ENCODE measurements around the gene HEATR3.

The HEATR3 gene

DNA sequence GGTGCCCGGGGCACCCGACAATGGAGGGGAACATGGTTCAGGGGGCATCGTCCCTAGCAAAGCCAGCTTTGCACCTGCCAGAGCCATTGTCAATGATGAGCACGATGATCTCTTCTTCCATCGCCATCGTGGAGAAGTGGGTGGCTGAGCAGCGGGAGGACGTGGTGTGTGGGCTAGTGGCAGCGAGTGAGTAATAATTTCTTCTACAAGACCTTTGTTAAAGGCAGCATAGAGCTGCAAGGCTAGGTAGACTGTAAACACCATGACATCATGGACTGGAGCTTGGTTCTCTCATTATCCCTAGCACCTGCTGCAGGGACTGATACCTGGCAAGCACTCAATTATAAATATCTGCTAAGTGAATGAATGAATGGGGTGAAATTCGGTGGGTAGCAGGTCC is 6.7 kb upstream of the HEATR3 start:
- no peak for DNase-seq

DNA sequence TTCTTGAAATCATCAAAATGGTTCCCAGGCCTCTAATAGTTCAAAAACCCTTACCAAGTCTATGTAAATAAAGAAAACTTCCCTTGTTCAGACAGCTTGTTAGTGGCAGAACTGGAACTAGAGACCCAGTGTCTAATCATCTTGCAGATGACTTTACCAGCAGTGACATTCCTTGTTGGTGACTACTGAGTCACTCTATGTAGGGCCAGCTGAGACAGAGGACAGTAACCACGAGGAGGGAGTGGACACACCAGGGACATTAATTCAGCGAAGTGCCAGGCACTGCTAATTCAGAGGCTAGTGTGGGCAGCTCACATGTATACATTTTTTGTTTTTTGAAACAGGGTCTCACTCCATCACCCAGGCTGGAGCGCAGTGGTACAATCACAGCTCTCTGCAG is 6.1 kb upstream of the HEATR3 start:
- DNase-seq, result no peak

DNA sequence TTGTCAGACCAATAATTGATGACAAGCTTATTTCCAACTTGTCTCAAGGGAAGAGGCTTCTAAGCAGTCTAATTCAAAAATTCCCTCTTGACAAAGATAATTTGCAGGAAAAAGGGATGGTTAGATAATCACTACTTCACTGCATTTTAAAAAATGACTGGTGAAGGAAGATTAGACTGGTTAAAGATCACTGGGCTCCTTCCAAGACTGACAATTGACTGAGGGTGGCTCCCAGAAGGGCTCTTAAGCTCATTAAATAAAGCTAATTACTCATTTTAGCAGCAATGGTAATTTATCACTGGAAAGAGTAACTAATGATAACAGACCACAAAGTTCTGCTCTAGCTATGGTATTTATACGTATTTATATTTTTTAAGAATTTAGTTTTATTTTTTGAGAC is 4.4 kb upstream of the HEATR3 start:
- DNase-seq, result no peak

DNA sequence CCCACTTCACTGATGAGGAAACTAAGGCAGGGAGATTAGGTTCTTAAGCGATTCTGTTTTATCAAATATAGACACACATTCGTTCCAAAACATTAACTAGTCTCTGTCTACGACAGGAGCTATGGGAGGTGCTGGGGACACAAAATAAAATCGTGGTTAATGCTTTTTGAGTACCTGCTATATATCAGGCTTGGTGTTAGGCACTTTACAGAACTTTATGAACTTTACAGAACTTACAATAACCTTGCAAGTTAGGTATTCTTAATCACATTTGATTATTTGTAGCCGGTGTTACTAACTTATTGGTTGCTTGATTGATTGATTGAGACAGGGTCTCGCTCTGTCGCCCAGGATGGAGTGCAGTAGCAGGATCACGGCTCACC is 538 bp upstream of the HEATR3 start:
- DNase-seq, result no peak

DNA sequence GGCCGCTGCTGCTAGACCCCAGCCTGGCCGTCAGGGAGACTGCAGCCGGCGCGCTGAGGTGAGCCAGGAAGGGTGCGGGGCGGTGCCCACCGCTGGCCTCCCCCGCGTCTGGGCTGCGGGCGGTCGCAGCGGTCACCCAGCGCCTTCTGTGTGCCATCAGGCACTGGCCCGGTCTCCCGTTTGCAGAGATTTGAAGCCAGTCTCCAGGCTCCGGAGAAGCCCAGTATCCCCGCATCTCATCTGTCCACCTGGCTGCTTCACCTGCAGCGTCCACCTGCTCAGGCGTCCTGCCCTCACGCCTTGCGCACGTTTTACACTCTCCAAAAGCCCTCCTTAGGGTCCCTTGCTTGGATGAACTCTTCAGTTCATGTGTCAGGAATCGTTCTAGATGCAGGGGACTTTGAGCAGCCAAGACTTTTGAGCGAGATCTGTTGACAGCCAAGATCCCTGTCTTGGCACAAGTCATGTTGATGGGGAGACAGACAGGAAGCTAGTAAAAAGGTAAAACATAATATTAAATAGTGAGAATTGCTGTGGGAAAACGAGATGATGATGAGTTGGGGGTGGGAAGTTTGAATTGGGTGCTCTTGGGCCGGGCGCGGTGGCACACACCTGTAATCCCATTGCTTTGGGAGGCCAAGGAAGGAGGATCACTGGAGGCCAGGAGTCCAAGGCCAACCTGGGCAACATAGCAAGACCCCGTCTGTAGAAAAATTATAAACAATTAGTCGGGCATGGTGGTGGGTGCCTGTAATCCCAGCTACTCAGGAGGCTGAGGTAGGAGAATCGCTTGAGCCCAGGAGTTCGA is 916 bp downstream of the HEATR3 start:
- no peak for DNase-seq

DNA sequence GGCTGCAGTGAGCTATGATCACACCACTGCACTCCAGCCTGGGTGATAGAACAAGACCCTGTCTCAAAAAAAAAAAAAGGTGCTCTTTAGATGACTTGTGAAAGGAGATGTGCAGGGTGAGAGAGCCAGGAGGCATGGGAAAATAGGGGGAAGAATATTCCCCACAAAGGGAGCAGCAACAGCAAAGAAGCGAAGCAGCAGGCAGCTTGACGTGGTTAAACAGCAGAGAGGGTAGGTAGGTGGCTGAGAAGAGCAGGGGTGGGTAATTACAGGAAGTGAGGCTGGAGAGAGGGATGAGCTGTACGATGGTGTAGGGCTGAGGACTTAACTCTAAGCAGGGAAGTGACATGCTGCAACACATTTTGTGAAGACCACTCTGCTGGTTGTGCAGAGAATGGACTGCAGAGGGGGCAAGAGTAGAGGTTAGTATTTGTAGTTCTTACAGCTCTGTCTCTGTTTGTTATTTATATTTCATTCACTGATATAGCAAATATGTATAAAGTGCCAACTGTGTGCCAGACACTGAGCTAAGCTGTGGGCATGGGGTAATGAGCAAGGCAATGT is 1.6 kb downstream of the HEATR3 start:
- DNase-seq, result no peak

DNA sequence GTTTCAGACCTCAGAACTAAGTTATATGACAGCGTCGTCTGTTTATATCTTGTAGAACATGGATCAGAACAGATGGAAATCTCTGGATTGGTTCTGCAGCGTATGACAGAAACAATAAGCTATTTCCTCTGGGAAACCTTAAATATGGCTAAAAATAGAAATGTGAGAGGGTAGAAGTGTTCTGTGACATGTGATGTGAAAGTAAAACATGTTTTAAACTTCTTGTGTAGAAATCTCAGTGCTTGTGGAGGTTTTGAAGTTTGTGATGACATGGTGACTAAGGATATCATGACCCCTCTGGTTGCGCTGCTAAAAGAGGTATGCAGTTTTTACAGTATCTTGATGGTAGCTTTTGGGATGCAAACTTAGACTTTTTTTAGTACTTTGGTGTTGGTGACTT is 2.8 kb downstream of the HEATR3 start:
- no peak for DNase-seq

DNA sequence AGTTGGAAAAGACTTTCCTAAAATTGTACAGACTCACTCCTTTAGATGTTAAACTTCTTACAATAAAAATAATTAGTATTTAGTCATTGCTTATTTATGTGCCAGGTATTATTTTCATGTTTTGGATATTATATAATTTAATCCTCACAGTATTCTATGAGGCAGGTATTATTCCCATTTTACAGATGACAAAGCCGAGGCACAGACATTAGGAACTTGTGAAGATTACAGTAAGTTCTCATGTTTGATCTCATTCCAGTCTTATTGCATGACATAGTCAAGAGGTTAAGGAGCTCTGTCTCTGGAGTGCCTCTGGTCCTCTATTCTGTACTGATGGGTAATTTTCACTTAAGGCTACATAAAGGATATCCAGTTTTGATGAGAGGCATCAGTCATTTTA is 3.3 kb downstream of the HEATR3 start:
- DNase-seq, result no peak

DNA sequence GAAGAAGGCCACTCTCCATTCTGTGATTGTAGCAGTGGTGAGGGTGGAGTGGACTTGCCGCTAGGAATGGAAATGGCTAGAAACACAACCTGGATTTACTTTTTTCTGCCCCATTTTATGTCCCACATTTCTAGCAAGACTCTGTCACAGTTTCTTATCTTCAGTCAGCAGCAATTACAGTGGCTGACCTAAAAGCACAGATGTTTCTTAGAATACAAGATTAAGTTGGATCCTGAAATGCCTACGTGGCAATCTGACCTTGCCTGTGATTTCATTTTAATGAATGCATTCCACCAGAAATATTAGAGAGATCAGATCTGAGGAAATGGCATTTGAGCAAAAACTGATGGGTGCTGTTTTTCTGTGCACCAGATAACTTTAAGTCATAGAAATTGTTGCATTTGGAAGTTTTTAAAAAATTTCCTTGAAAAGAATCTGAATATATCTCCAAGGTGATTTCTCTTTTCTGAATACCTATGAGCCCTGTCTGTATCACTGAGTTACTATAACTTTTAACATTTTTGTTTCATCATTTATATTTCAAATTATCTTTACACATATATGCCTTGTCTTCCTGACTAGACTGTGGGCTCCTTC is 5.4 kb downstream of the HEATR3 start:
- no peak for DNase-seq

DNA sequence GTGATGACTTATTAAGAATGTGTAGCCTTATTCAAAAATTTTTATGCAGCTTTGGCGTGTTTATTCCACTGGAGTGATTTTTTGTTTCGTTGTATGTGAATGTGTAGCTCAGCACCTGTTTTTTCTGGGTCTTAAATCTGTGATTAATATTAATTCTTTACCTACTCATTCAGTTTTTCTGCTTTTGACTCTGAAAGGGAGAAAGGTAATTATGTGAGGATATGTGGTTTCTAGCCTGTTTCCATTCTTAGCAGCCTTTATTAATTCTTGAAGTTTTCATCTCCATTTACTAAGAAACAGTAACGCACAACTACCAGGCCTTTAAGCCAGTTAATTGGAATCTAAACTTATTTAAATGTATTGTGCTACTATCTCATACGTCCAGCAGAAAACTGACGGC is 7.0 kb downstream of the HEATR3 start:
- DNase-seq, result no peak

DNA sequence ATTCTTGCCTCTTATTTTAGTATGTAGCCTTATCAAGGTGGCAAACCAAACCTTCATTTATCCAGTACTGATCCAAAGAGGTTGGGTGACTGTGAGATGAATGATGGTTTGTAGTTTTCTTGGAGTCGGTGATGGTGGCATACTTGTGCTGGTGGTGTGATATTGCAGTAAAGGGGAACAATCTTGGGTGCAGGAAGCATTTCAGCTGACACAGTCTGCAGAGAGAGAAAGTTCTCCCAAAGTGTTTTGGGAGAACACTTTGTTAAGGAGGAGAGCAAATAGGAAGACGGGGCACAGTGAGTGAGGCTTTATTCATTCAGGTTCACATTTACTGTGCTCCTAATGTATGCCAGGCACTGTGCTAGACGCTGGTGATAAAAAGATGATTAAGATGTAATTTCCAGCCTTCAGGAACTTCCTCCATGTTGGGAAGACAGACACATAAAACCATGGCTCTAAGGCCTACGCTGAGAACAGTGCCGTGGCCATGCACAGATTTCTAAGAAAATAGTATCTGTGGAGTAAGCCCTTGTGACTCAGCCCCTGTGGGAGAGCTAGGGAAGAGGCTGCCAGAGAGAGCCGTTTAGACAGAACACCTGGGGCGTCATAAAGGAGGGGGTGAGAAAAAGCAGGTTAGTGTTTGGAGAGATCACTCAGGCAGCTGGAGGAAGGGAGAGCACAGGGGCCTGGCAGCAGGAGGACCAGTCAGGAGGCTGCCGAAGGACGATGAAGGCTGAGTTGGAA is 13.8 kb downstream of the HEATR3 start:
- no peak for DNase-seq

DNA sequence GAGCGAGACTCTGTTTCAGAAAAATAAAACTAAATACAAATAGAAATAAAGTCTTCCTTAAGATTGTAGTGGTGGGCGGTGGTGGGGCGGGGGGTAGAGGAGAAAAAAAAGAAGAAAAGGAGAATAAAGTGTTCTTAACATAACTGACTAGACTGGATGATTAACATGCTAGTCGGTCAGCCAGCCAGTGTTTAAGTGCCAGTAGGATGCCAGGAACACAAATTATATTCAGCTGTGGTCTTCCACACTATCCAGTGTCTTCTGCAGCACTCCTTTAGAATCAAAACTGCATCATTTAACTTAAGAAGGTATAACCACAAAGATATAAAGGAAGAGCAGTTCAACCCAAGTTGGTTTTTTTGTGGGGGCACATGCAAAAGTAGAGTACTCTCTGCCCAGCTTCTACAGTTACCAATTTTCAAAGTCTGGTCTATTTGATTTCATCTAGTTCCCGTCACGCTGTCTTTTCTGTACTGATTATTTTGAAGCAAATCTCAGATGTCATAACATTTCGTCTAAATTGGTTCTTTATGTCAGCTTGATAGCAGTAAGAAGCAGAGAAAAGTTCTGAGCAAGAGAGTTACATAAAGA is 15.8 kb downstream of the HEATR3 start:
- DNase-seq, result no peak

DNA sequence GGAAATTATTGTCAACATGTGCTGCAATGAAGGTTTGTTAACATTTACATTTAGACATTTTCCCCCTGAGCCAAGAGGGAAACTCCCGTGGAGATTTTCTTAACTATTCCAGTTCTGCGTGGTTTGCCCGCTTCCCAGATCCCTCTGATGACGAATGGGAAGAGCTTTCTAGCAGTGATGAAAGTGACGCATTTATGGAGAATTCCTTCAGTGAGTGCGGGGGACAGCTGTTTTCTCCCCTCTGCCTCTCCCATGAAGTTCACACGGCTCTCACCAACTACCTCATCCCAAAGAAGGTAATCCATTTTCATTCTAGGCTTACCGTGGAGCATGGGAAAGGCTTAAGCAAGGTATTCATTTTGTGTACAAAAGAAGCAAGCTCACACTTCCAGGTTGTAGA is 18.2 kb downstream of the HEATR3 start:
- no peak for DNase-seq

DNA sequence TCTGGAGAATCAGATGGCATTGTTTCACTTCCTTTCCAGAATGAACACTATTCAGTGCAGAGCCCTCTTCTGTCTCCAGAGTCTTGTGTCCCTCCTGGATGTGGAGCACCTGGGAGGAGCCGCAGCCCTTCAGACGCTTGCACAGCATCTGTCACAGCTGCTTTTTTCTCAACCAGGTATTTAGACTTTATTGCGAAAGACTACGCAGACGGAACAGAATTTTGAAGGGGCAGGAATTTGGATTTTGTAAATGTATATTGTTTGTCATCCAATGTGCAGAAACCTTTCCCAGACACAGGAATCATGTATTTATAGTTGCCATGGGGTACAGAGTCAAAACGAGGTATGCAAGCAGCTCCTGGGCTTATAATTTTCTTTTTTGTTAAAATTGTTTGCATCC is 20.4 kb downstream of the HEATR3 start:
- DNase-seq, result no peak

DNA sequence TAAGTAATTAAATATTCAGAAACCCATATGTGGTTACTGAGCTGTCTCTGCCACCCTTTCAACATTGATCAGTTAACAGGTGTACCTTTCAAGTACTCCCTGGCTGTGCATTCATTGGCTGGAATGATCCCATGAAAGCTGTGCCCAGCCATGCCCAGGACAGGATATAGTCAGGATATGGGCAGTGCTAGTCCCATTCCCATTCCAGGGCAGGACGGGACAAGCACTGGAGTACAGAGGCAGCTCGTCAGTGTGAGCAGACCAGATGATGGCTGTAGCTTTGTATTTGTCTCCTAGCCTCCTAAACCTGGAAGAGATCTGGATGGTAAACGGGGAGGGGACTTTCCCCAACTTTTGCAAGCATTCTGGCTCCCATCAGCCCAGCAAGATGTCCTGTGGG is 22.5 kb downstream of the HEATR3 start:
- no peak for DNase-seq

DNA sequence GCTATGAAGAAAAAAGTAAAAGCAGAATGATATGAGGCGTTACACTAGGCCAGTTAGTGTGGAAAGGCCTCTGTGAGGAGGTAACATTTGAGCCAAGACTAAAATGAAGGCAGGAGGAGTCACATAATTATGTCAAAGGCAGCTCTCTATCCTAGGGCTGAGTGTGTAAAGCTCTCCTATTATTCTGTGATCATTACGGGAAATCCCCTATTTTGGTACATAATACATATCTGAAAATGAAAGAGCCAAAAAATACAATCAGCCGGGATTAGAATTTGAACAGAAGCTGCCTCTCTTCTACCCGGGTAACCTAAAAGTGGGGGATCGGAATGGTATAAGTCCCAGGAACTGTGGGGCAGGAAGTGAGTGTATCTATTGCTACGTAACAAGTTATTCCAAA is 27.1 kb downstream of the HEATR3 start:
- DNase-seq, result no peak

DNA sequence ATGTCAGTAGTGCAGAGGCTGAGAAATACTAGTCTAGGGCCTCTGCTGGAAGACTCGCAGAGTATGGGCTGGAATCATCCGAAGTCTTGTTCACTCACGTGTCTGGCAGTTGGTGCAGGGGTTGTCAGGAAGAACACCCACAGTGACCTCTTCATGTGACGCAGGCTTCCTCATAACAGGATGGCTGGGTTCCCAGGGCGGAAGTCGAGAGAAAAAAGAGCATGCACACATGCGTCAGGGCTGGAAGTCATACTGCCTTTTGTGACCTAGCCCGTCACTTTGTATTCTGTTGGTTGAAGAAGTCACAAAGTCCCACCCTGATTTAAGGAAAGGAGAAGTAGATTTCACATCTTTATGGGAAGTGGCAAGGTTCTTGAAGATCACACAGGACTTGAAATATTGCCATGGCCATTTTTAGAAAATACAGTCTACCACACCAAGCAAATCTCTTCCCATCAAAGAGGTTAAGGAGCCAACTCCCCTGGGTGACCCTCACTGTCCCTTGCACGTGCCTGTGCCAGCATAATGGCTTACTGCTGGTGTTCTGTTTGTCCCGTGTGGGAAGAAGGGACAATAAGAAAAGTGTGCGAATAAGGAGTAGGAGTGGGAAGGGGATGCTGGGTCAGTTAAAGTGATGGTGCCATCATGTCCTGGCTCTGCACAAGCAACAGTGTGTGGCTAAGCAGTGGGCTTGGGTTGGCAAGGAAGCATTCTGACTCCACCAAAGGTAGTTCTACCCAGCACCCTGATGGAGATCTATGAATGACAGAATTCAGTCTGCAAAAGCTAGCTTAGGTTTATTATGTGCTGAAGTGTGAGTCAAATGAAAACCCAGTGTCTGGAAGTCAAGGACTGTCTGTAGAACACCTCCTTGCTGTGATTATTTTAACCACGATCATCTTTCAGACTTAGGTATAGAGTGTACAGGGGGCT is 28.1 kb downstream of the HEATR3 start:
- DNase-seq, result no peak

DNA sequence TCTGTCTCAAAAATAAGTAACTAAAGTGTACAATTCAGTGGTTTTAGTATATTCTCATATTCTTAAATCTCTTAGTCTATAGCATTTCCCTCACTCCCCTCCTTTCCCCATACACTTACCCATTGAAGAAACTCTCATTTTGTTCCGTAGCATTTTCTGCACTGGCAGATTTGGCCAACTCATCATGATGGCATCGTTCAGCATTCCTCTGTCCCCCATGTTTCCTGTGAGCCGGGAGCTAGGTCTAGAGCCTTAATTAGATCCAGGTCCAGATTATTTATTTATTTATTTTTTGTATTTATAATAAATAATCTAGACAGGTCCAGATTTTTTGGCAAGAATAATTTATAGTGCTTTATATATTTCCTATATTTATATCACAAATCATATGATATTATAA is 31.0 kb downstream of the HEATR3 start:
- DNase-seq, result no peak

DNA sequence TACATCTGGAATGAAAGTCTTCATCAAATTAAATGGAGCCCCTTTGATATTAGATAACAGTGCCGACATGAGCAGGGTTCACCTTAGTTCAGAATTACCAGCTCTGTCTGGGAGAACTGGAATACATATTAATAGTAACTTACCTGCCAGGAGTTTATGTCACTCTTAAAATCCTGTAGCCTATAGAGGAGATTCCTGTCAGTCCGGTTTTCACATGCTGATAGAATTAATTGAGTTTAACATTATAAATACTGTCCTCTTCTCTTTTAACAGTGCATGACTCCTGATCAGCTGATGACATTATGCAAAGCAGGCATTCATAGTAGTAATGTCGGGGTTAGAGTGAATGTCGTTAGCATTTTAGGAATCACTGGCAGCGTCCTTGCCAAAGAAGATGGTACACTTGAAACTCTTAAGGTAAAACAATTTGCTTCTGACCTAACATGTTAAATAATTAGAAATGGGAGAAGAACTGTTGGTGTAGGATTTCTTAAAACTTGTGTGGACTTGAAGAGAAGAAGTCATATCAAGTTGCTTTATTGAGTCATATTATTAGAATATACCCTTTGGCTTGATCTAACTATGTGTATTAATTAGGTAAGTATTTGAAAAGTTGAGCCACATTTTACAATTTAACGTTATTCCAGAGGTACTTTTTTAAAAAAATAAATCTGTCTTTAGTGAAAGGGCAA is 34.3 kb downstream of the HEATR3 start:
- DNase-seq, result no peak

DNA sequence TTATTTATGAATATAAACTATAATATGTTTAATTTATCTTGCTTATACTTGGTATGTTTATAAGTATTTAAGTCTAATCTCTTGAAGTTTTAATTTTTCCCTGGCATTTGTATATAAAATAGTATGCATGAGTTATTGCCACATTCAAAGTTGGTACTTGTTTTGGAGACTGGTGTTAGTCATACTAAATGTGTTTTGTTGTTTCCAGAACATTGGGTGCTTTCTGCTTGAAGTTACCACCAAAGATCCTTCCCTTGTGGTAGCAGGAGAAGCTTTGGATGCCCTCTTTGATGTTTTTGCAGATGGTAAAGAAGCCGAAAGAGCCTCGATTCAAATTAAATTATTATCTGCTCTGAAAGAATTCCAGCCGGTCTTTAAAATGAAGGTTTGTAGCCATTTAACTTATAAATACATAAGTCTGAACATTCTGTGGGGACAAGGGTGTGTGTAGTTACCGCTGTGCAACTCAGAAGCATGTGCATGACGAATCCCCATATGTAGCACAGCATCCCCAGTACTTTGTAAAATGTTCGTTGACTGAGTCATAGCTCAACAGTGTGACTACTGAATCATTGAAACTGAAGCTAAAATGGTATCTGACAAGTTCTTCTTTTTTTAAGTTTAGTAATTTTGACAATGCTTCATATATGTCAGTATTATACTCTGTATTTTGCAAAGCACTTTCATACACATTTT is 36.4 kb downstream of the HEATR3 start:
- no peak for DNase-seq

DNA sequence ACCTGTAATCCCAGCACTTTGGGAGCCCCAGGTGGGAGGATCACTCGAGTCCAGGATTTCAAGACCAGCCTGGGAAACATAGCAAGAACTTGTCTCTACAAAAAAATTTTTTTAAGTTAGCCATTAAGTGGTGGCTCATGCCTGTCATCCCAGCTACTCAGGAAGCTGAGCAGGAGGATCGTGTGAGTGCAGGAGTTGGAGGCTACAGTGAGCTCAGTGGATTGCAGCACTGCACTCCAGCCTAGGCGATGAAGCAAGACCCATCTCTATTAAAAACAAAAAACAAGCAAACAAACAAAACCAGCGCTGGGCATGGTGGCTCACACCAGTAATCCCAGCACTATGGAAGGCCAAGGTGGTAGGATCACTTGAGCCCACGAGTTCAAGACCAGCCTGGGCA is 38.0 kb downstream of the HEATR3 start:
- no peak for DNase-seq
